Astrocyte of the spinal cord (primary cell): ENCODE measurements around the gene CDHR1.

Experiments used
- DNase-seq: peaks from one replicate; pipeline ENCODE4 v3.0.0; 2011; ENCODE audit warnings: low read depth, low spot score
- H3K4me3 ChIP-seq: 2 replicates; pipeline ENCODE4 v1.5.1; 2011; ENCODE audit warnings: low read depth, mild to moderate bottlenecking, low read length, moderate library complexity
- in situ Hi-C: cut with HindIII; loops from 2 replicates; pipeline ENCODE4 v1.10.0; 2017; ENCODE audit warnings: low sequenced_read_pairs
- TF ChIP-seq, protein P1 (sequence below): IDR thresholded peaks from 2 replicates; pipeline ENCODE4 v1.5.1; 2012; ENCODE audit warnings: low read depth, mild to moderate bottlenecking, low read length, inconsistent platforms

Gene CDHR1

DNA sequence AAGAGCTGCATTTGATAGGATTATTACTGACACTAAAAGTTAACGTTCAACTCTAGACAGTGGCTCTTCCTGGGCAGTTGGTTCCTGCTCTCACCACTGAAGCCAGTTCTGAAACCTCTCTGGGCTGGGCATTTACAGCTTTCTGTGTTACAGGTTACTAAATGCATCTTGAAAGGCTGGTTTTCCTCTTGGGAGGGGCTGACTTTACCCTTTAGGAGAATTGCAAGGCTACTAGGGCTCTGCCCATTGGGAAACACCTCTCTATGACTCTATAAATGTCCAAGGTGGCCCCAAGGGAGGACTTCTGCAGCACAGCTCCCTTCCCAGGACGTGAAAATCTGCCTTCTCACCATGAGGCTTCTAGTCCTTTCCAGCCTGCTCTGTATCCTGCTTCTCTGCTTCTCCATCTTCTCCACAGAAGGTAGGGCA is 20.8 kb upstream of the CDHR1 start, which contains the start of gene GPR15LG:
Gene GPR15LG (plus strand): TSS at position 301 of the 429 bp plus-strand sequence. CDS start 51 bp downstream, at position 352.
- DNase-seq = no peak
- in situ Hi-C loops = no loop called here
- no peak within 1 kb of the TSS for H3K4me3 ChIP-seq
- TF ChIP-seq, protein P1, sequence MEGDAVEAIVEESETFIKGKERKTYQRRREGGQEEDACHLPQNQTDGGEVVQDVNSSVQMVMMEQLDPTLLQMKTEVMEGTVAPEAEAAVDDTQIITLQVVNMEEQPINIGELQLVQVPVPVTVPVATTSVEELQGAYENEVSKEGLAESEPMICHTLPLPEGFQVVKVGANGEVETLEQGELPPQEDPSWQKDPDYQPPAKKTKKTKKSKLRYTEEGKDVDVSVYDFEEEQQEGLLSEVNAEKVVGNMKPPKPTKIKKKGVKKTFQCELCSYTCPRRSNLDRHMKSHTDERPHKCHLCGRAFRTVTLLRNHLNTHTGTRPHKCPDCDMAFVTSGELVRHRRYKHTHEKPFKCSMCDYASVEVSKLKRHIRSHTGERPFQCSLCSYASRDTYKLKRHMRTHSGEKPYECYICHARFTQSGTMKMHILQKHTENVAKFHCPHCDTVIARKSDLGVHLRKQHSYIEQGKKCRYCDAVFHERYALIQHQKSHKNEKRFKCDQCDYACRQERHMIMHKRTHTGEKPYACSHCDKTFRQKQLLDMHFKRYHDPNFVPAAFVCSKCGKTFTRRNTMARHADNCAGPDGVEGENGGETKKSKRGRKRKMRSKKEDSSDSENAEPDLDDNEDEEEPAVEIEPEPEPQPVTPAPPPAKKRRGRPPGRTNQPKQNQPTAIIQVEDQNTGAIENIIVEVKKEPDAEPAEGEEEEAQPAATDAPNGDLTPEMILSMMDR = no peak

DNA sequence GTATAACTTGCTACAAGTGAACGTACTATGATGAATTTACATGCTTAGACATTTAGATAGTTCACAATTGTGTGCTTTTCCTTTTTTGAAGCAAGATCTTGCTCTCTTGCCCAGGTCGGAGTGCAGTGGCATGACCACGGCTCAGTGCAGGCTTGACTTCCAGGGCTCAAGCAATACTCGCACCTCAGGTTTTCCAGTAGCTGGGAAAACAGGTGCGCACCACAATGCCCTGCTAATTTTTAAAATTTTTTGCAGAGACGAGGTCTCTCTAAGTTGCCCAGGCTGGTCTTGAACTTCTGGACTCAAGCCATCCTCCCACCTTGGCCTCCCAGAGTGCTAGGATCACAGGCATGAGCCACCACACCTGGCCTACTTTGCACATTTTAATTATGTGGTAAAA is 18.9 kb upstream of the CDHR1 start:
- in situ Hi-C loops = no loop called here
- H3K4me3 ChIP-seq = no peak overlapping the region
- no peak for DNase-seq
- TF ChIP-seq, protein P1 = no peak

DNA sequence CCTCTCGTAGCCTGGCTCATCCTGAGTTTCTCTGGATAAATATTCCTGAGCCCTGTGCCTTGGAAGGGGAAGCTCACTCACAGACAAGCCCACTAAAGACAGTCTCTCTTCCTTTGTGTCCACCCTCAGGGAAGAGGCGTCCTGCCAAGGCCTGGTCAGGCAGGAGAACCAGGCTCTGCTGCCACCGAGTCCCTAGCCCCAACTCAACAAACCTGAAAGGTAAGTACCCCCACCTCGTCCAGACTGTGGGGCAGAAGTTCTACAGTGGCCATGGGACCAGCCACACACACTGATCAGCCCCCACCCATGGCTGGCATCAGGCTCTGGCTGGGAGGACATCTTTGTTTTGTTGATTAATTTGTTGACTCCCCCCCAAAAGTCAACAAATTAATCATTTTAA is 18.0 kb upstream of the CDHR1 start:
- DNase-seq = no peak
- no peak overlapping the region for H3K4me3 ChIP-seq
- in situ Hi-C loops = no loop called here
- TF ChIP-seq, protein P1 = no peak

DNA sequence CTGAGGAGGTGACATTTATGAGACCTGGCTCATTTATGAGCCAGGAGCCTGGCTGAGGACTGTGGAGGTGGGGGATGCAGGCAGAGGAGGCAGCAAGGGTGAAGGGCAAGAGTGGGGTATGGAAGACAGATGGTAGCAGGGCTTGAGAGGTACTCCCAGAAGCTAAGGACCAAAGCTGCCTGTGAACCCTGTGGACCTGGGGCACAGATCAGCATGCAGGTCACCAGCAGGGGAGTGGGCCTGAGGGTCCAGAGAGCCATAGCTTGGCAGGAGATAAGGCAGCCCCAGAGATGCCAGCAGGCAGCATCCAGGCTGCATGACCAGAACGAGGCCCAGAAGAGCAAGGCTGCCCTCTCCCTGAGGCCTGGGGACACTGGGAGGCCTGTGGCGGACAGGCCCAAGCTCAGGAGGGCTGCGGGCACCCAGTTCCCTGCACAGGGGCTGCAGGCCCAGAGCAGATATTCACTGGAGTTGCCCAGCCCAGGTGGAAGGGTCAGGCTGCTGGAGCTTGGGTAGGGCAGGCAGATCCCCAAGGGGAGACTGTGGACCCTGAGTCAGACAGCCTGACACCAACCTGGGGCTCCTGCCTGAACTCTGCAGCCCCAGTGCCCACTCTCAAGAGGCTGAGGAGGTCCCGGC is 17.4 kb upstream of the CDHR1 start:
- no peak for DNase-seq
- H3K4me3 ChIP-seq = no peak overlapping the region
- in situ Hi-C loops = no loop called here
- TF ChIP-seq, protein P1 = no peak

DNA sequence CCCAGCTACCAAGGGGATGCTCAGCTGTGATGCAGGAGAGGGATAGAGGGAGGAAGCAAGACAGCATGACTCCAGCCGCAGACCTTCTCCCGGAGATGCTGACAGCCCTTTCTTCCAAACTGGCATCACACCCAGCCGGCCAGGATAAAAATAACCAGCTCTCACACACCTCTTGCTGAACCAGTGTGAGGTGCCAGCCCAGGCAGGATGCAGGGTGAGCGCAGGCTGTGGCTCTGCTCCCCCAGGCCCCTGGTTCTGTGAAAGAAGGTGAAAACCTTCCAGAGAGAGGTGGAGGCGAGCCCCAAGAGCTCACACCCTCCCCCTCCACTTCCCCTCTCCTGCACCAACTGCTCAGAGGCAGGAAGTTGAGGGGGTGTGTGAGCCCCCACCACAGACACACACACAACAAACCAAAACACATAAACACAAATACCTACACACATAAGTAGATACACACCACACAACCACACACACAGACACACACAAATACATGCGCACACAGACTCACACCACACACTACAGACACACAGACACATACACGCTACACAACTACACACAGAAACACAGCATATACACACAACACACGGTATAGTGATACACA is 16.7 kb upstream of the CDHR1 start:
- TF ChIP-seq, protein P1 = no peak
- in situ Hi-C loops = no loop called here
- DNase-seq = no peak
- no peak overlapping the region for H3K4me3 ChIP-seq

DNA sequence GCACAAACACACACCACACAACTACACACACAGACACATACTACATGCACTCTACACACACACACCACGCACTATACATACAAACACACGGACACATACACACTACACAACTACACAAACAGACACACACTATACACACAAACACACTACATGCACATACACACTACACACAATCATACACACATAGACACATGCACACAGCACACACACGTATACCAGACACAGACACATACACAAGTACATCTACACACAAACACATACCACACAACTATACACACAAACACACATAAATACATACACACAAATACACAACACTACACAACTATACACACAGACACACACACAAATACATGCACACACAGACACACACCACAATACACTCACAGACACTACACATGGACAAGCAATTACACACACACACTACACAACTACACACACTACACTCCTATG is 16.2 kb upstream of the CDHR1 start:
- TF ChIP-seq, protein P1 = no peak
- in situ Hi-C loops = no loop called here
- H3K4me3 ChIP-seq = no peak overlapping the region
- DNase-seq = no peak
